ENCODE measurements around the gene LPXN.
A peak's percentile ranks its signal among the peaks of the same experiment; 100 is the strongest.

Gene LPXN

DNA sequence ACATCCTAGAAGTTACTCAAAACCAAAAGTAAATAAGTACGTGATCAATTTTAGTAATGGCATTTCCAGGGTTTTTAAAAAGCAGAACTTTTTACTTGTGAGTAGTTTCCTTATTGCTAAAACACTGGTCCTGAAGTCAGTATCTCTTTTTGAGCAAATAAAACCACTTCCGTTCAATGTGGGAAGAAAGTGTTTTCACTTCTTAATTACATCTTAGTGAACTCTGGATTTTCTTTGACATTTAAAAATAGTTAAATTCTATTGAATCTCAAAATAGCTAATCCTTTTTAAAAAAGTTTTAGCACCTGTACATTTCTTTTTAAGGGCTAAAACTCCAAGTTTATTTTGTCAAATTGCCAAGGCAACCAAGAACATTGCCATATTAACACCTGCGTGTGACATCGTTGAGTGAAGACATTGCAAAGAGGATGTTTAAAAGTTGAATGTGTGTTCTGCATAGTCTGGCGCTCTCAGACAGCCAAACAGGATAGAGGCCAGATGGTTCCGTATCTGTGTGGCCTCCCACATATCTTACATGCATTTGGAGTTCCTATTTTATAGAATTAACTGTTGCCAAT is 50.5 kb downstream of the LPXN start:
- peak in 1 of 2 donors; percentile 27 for DNase-seq (ENCODE audit: low read depth in 1 of 2, low spot score in 1 of 2)

- DNase-seq (ENCODE audit: low read depth in 1 of 2, low spot score in 1 of 2), result peak; percentile 27 to 43
Measured at GRCh38 chr11:58524232-58525036, 51.2 kb downstream of the LPXN start.

GRCh38 chr11:58513747-58514367 is 61.8 kb downstream of the LPXN start:
- no peak for DNase-seq (ENCODE audit: low read depth in 1 of 2, low spot score in 1 of 2)

DNA sequence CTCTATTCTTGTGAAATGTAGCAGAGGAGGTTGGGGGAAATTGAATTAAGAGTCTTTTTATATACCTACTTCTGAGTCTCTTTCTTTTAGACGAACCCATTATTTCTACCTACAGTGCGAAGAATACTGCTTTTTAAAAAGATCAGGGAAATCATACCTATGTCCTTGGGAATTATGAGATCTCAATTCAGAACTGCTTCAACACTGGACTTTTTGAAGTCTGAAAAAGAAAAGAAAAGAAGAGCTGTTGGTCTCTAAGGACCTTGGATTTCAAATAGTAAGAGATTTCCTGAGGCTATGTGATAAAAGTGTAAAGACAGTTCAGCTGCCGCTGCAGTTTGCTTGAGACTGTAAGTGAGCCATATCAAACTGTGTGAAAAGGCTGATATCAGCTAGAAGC is 64.0 kb downstream of the LPXN start:
- DNase-seq (ENCODE audit: low read depth in 1 of 2, low spot score in 1 of 2), result no peak

DNA sequence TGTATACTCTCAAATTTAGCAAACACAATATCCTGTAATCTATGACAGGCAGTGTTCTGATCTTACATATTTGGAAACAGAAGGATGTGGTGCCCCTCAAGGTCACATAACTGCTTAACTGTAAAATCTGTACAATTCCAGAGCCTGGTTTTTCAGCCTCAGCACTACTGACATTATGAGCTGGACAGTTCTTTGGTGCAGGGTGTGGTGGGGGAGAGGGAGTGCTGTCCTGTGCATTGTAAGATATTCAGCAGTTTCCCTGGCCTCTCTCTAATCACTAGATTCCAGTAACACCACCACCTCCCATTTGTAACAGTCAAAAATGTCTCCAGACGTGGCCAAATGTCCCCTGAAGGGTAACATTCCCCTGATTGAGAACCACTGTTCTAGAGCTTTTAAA is 65.9 kb downstream of the LPXN start:
- no peak for DNase-seq (ENCODE audit: low read depth in 1 of 2, low spot score in 1 of 2)

- no peak for DNase-seq (ENCODE audit: low read depth in 1 of 2, low spot score in 1 of 2)
Measured at GRCh38 chr11:58508814-58509213, 66.8 kb downstream of the LPXN start.

DNA sequence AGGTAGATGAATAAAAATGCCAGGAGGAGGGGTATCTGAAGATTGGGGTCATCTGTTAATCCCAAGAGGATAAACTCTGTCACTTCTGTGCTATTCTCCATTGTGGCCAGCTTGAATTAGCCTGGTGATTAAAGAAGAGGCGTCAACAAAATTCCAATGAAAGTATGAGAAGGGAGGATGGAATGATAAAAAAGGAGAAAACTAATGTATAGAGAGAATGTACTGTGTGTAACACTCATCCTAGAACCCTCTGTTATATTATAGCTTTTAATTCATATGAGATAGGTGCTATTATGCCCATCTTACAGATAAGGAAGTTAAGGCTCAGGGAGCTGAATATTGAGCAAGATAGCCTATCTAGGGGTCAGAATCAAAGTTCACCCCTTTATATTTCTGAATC is 67.7 kb downstream of the LPXN start, which contains the start of gene OR5B21:
Gene OR5B21 (minus strand): TSS at position 101 of the 400 bp plus-strand sequence. CDS start 0 bp downstream, at position 101.
- DNase-seq (ENCODE audit: low read depth in 1 of 2, low spot score in 1 of 2), result no peak

GRCh38 chr11:58507355-58507754 is 68.3 kb downstream of the LPXN start:
- DNase-seq (ENCODE audit: low read depth in 1 of 2, low spot score in 1 of 2), result no peak

- no peak for DNase-seq (ENCODE audit: low read depth in 1 of 2, low spot score in 1 of 2)
Measured at GRCh38 chr11:58506935-58507334, 68.7 kb downstream of the LPXN start.

DNA sequence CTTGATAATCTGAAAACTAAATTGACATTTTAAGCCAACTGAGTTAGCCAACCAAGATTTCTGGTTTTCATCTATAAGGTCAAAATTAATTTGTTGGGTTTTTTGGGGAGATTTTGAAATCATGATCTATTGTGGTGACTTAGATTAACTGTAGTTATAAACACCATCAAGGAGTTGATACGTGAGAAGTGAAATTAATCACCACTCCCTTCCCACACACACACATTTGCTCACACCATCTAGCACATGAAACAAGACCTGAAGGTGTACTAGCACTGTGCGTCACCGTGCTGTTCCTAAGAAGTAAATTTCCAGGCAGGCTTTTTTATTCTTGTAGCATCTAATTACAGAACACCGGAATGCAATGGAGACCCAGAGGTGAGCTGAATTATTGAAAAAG is 69.8 kb downstream of the LPXN start:
- DNase-seq (ENCODE audit: low read depth in 1 of 2, low spot score in 1 of 2), result no peak

- DNase-seq (ENCODE audit: low read depth in 1 of 2, low spot score in 1 of 2), result no peak
Measured at GRCh38 chr11:58504232-58504631, 71.4 kb downstream of the LPXN start.

GRCh38 chr11:58503361-58503856 is 72.2 kb downstream of the LPXN start:
- no peak for DNase-seq (ENCODE audit: low read depth in 1 of 2, low spot score in 1 of 2)

GRCh38 chr11:58502004-58502403 is 73.7 kb downstream of the LPXN start:
- no peak for DNase-seq (ENCODE audit: low read depth in 1 of 2, low spot score in 1 of 2)

GRCh38 chr11:58498464-58498863 is 77.2 kb downstream of the LPXN start:
- DNase-seq (ENCODE audit: low read depth in 1 of 2, low spot score in 1 of 2), result no peak

DNA sequence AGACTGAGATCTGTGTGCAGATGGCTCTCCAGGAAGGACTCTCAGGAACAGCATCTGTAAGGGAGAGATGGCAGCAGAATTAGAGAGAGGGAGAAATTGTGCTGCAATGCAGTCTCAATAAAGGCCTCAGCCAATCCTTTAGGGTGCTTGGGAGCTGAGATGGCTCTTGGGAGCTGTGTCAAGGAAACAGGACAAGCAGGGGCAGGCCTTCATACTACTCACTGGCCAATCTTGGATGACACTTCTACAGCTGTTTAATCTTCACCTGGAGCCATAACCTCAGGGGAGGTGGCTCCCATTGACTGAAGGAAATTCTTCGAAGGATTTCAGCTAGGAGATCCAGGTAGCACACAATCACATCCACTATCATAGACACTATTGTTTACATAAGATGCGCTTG is 77.7 kb downstream of the LPXN start:
- no peak for DNase-seq (ENCODE audit: low read depth in 1 of 2, low spot score in 1 of 2)

GRCh38 chr11:58495906-58496305 is 79.8 kb downstream of the LPXN start:
- no peak for DNase-seq (ENCODE audit: low read depth in 1 of 2, low spot score in 1 of 2)

- no peak for DNase-seq (ENCODE audit: low read depth in 1 of 2, low spot score in 1 of 2)
Measured at GRCh38 chr11:58494101-58494500, 81.6 kb downstream of the LPXN start.

- no peak for DNase-seq (ENCODE audit: low read depth in 1 of 2, low spot score in 1 of 2)
Measured at GRCh38 chr11:58493676-58494075, 82.0 kb downstream of the LPXN start.

GRCh38 chr11:58490827-58491226 is 84.8 kb downstream of the LPXN start:
- DNase-seq (ENCODE audit: low read depth in 1 of 2, low spot score in 1 of 2), result no peak

GRCh38 chr11:58487170-58487569 is 88.5 kb downstream of the LPXN start:
- DNase-seq (ENCODE audit: low read depth in 1 of 2, low spot score in 1 of 2), result no peak

- no peak for DNase-seq (ENCODE audit: low read depth in 1 of 2, low spot score in 1 of 2)
Measured at GRCh38 chr11:58485961-58486360, 89.7 kb downstream of the LPXN start.
